Stimulated activated naive CD8-positive, alpha-beta T cell treated with anti-CD3 and anti-CD28 coated beads, Interleukin-15, Interleukin-2, amounts not matched to agents 100 U/mL and 50 U/mL, for 24 hours (primary cell): ENCODE data around the gene ILDR2.

ENCODE experiments used
- ATAC-seq: fragments of 150-1000 bp; cut with Tn5 transposase; one replicate; pipeline ENCODE4 v1.10.0; 2021
- DNase-seq: peaks from one replicate; pipeline ENCODE4 v3.0.0; 2021

ILDR2 gene

GRCh38 chr1:166971252-166971651 lies 4.1 kb downstream of the ILDR2 start:
- peak; percentile 54 for ATAC-seq
- DNase-seq = no peak

GRCh38 chr1:166969074-166969677 lies 6.2 kb downstream of the ILDR2 start:
- no peak for DNase-seq

DNA sequence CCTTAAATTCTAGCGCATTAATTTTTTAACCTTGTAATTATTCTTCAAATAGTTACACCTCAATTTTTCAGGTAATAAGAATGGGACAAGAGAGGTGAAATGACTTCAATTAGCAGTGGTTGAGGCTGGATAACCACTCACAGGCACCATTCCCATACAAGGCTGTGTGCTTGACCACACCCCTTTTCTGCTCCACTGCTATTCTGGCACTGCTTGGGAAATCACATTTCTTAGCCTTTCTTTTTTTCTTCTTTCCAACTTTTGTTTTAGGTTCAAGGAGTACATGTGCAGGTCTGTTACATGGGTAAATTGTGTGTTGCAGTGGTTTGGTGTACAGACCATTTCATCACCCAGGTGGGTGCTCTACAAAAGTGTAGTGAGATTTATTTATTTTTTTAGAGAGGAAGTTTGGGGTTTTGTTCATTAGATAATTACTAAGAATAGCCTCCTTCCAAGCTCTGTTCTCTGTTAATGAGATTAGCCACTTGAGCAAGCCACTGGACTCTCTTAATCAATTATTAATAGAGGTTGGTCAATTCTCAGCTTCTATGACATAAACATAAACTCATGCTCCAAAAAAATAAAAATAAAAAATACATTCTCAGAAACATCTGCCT lies 14.4 kb downstream of the ILDR2 start:
- DNase-seq (no peak), ATAC-seq (no peak)

More at GRCh38 chr1:166969074-166969677, 6.2 kb downstream of the ILDR2 start:
- ATAC-seq = peak; percentile 19

GRCh38 chr1:166956872-166957271 lies 18.5 kb downstream of the ILDR2 start:
- DNase-seq (no peak), ATAC-seq (no peak)

GRCh38 chr1:166956057-166956850 lies 19.1 kb downstream of the ILDR2 start:
- ATAC-seq (no peak), DNase-seq (no peak)

- ATAC-seq (no peak), DNase-seq (no peak)
Measured at GRCh38 chr1:166953491-166953890, 21.8 kb downstream of the ILDR2 start.

DNA sequence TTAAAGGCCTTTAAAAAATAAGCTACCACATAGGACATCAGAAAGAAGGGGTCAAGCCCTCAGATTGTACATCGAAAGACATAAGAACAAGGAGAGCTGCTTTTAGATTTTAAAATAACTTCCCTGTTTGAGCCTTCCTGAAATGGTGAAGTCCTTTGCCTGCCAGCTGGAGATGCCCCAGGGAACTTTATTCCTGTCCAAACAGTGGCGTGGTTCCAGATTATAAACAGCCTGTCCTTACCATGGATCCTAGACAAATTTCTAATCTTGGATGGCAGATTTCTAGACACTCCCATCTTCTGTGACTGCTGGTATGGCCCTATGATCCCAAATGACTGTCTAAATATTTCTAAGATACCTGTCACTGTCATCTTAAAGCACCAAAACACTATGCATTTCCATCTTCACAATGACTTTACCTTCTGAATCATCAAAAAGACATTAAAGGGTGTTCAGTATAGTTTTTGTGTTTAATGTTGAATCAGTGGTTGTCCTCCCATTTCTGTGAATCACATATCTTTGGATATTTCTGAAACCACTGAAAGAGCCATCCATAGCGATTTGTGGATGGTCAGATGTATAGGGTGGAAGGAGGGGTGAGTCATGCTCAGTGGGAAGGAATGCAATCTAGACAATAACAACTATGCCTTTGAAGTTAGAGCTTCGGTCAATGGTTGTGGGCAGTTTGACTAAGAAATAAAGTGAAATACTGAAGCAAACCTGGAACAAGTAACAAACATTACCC lies 23.2 kb downstream of the ILDR2 start:
- DNase-seq (no peak), ATAC-seq (peak; percentile 70)

- DNase-seq (no peak), ATAC-seq (no peak)
Measured at GRCh38 chr1:166951050-166951449, 24.3 kb downstream of the ILDR2 start.

- DNase-seq (no peak), ATAC-seq (no peak)
Measured at GRCh38 chr1:166950156-166950555, 25.2 kb downstream of the ILDR2 start.

DNA sequence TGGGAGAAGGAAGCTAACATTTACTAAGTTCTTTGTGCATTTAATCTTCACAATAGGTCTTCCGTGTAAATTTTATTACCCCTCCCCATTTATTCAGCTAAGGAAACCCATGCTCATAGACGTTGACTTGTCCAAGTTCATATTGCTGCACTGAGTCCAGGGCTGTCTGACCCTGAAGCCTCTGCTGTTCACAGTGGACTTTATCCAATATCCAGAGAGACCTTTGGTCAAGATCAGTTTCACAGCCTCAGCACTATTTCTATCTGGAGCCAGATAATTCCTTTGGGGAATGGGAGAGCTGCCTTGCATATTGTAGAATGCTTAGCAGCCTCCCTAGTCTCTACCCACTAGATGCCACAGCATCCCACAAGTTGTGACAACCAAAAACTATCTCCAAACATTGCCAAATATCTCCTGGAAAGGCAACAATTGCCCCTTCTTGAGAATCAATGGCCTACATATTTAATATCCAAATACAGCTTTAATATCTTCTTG lies 26.4 kb downstream of the ILDR2 start:
- ATAC-seq (no peak), DNase-seq (no peak)

- DNase-seq (peak; percentile 19), ATAC-seq (peak; percentile 37)
Measured at GRCh38 chr1:166947398-166948043, 27.8 kb downstream of the ILDR2 start.

GRCh38 chr1:166944186-166944967 lies 31.0 kb downstream of the ILDR2 start:
- DNase-seq (no peak), ATAC-seq (peak; percentile 43)

DNA sequence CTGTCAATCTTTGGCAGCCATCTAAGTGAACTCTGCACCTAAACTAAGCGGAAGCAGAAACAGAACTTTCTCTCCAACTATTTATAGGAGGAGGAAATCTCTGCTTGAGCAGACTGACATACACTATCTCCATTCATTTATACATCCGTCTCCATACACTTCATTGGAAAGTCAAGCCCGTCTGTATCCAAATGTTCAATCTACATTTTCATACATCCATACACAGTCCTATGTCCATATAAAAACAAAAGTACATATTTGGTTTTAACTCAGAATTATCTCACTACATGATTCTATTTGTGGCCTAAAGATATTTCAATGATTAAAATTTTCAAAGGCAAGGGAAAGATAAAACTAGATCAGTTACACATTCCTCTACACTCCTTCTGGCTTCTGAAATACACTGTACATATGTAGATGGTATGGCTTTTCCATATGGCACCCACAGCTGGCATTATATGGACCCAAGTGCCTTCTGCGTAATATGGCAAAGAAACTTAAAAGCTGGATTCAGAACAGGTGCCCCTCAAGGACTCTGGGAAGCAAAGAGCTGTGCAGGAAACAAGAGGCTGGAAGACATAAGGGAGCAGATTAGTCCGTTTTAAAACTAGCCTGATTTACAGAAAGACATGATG lies 35.5 kb downstream of the ILDR2 start:
- no peak for ATAC-seq
- no peak for DNase-seq

DNA sequence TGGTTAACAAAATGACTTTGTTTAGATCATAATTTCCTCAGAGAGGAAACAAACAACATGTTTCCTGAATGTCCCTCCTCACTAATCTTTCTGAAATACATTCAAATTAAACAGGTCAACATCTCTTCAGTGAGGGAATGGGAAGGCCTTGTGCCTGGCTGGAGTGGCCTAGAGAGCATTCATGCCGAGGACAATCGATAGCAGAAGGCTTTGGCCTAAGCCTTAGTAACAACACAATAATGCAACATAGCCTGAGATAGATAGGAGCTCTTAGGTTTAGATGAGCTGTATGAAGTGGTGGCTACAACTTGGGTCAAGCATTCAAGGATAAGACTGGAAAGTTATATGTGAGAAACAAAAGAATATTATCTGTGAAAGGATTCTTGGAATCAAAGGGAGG lies 37.4 kb downstream of the ILDR2 start:
- no peak for ATAC-seq
- DNase-seq = no peak

DNA sequence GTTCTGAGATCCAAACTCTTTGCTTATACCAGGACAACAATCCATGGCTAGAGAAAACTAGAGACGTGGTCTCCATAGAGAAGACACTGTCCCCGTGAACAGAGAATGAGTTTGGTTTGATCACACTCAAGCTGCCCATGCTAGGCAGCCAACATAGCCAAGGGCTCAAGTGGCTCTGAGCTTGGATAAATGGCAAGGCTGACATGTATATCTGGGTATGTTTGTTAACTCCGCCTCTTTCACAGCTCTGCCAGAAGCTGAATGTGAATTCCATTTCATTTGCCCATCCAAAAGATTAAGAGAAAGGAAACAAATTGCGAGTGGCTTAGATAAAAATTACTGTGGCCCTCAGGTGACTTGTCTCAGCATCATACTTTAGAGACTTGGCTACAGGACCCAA lies 38.0 kb downstream of the ILDR2 start:
- no peak for ATAC-seq
- DNase-seq = no peak

- DNase-seq (no peak), ATAC-seq (no peak)
Measured at GRCh38 chr1:166933633-166934032, 41.7 kb downstream of the ILDR2 start.

DNA sequence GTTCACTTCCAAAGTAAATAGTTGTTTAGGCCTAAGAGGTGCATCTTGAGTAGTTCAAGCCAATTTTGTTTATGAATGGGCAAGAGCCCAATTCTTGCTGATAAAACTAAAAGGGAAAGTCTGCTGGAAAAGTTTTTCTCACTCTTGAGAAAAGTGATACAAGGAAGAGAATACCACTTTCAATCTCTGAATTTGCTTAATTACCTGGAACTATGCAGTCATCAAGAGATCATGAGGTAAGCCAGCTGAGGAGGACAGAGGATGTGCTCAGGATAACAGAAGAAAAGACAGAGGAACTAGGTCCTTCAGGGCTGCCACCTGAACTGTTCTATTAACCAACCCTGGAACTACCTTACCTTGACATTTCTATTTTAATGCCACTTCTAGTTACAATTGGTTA lies 42.2 kb downstream of the ILDR2 start:
- DNase-seq (no peak), ATAC-seq (no peak)

DNA sequence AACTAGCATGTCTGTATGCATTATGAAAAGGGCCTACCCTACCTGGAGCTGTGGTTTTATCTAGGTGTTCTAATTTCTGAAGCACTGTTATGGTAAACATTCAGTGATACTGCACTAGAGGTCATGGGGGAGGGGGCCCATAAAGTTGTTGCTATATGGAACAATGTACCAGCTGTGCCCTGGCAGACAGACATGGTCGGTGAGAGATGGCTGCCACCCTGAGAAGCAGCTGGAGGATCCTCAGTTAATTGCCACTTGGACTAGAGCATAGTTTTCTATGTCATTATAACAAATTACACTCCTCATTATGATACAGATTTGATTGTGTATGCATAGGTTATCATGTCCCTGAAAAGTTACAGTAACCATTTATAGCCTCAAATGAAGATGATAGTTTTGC lies 45.4 kb downstream of the ILDR2 start:
- DNase-seq (no peak), ATAC-seq (no peak)

- no peak for ATAC-seq
- no peak for DNase-seq
Measured at GRCh38 chr1:166927701-166928100, 47.6 kb downstream of the ILDR2 start.

- DNase-seq (no peak), ATAC-seq (no peak)
Measured at GRCh38 chr1:166925810-166926478, 49.4 kb downstream of the ILDR2 start.
